Raji (cell line): ENCODE data around the gene RGL1.

Source experiments
- POLR2A ChIP-seq: IDR thresholded peaks from 2 replicates; pipeline ENCODE4 v1.6.1; 2011; ENCODE audit warnings: low read depth, low read length, control low read depth; ENCODE audit not compliant: insufficient read depth

Gene RGL1

GRCh38 chr1:183907070-183907469 lies 102.2 kb downstream of the RGL1 start:
- TF ChIP-seq POLR2A = no peak

- TF ChIP-seq POLR2A = no peak
Measured at GRCh38 chr1:183908079-183908478, 103.2 kb downstream of the RGL1 start.

GRCh38 chr1:183909672-183910071 lies 104.8 kb downstream of the RGL1 start:
- no peak for TF ChIP-seq POLR2A

GRCh38 chr1:183910845-183911244 lies 105.9 kb downstream of the RGL1 start:
- no peak for TF ChIP-seq POLR2A

DNA sequence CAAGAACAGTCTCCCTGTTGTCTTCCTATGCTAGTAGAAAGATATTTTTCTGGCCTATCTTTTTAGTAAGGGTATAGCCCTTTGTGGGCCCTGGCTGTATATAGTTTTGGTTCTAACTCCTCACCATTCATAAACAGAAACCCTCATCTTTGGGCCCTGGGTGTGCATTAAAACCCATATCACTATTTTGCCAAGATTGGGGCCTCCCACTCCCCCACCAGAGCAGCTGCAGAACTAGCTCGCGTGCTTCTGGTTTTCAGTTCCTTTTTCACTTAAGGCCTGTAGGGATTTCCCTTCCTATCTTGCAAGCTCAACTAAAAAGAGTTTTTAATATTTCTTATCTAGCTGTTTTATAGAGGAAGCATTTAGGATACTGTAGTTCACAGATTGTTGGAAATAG lies 106.4 kb downstream of the RGL1 start:
- no peak for TF ChIP-seq POLR2A

DNA sequence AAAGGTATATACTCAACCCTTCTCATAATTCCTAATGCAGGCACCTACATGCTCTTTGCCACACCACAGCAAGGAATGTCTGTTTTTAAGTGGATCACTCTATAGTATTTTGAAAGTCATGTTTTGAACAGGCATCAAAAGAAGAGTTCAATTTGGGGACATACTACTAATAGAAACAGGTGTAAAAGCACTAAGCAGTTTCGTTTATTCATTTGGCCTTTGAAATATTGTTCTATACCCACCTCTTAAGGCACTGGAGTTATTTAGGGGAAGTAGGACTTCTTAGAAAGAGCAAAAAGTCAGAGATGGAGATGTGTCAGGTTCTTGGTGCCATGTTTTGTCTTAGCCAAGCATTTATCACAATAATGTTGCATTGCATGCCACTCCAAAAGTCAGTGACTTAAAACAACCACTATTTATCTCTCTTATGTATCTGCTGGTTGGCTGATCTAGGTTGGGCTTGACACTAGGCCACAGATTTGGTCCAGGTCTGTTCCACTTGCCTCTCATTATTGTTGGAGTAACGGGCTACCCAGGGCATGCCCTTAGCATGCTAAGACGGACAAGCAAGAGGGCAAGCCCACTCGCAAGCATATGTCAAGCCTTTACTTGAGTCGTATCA lies 107.5 kb downstream of the RGL1 start:
- TF ChIP-seq POLR2A = no peak

- no peak for TF ChIP-seq POLR2A
Measured at GRCh38 chr1:183913567-183913993, 108.7 kb downstream of the RGL1 start.

- no peak for TF ChIP-seq POLR2A
Measured at GRCh38 chr1:183914276-183914675, 109.4 kb downstream of the RGL1 start.

GRCh38 chr1:183914891-183915290 lies 110.0 kb downstream of the RGL1 start:
- no peak for TF ChIP-seq POLR2A

DNA sequence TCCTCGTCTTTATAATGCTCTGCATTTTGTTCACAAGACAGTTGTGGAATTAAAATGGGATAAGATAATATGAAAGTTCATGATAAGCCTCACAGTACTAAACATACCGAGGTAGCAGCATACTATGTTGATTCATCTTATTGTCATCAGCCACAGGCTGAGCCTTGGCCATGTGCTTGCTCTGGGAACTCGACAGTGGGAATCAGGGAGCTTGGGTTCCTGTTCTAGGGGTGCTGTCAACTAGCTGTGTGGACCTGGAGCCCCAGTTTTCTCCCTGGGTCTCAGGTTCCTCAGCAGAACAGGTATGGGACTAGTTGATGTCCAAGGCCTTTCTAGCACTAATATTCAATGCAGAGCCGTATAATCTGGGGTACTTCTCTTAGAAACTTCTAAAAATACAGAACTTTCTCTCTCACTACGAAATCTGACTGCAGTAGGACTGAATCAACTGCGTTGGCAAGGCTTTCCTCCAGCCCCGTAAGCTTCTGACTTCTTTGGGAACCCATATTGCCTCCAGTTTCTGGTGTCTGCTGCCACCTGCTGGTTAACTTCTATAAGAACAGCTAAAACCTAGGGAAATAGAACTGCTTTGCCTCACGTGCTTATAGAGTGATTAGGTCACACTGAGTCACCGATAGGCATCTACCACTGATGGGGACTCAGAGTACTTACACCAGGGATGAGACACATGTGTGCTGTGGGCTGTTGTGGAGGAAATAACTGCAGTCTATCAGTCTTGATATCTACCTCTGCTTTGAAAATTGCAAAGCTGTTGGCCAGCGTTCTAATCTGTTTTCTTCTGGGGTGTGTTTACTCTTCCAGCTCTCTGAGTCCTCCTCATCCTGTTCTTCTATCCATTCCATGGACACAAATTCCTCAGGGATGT lies 110.9 kb downstream of the RGL1 start:
- no peak for TF ChIP-seq POLR2A

- TF ChIP-seq POLR2A = no peak
Measured at GRCh38 chr1:183916574-183916973, 111.7 kb downstream of the RGL1 start.

DNA sequence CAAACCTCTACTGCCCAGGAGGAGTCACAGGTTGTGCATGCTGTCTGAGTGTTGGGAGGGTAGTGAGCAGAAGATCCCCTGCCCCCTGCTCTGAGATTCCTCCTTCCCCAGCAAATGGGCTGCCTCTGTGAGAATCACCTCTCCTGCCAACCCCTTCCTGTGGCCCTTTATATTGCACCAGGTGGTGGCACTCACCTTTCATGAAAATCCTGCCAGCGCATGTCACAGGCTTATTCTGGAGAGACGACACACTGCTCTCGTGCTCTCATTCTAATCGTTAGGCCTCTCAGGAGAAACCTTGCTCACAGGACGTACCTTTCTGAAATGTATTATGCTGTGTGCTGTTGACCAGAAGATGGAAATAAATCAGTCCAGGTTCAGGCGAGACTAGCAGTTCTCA lies 113.7 kb downstream of the RGL1 start:
- TF ChIP-seq POLR2A = no peak

DNA sequence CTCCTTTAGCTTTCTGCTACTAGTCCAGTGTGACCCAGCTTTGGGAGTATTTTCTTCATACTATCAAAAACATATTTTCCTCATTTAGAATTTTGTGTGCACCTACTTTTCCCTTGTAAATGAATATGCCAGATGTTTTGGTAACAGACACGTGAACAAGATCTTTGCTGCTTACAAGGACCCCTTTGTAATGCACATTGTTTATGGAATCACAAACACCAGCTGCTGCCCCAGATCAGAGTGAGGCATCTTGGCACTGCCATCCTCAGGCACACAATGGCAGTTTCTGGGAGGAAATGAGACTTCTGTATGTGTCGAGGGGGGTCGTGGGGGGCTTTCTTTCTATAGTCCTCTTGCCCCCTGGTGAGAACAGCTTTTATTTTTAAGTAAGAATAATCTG lies 115.7 kb downstream of the RGL1 start:
- no peak for TF ChIP-seq POLR2A

DNA sequence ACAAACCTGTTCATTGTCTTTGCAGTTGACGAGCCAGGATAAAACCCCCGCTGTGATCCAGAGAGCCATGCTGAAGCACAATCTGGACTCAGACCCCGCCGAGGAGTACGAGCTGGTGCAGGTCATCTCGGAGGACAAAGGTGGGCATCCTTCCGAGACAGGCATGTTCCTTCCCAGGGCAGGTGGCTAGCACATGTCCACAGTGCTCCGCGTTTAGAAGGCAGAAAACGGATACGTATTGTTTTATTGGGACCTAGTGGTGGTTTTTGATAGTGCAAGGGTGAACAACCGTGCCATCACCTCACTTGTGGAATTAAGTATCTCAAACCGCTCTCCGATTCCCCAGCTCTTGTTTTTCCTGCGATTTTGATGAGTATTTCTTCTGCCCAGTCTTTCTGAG lies 117.3 kb downstream of the RGL1 start:
- TF ChIP-seq POLR2A = no peak

DNA sequence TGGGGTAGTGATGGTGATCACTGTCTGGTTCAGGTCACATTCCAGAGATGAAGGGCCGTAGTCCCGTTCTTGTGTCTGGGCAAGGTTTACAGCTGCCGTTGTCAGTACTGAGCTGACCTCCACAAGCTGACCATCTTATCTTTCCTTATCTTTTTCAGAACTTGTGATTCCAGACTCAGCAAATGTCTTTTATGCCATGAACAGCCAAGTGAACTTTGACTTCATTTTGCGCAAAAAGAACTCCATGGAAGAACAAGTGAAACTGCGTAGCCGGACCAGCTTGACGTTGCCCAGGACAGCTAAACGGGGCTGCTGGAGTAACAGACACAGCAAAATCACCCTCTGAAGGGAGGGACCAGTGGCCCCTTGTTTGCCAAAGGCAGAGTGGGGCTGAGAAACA lies 121.0 kb downstream of the RGL1 start:
- no peak for TF ChIP-seq POLR2A

DNA sequence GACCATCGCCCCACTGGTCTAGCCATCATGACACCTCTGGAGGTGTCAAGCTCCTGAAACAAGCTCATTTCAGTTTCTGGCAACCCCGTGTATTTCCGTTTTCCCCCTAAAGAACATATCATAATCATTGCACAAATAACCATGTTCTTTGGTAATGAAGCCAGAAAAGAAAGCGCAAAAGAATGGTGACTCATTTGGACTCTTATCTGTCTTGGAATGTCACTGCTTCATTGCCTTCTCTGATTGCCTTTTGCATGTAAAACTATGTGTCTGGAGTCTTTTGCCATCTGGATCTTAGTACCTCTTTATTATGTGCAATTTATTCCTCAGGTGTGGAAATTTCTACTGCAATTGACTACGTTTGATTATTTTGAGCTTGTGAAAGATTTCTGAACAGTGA lies 122.1 kb downstream of the RGL1 start:
- no peak for TF ChIP-seq POLR2A
